HTERT RPE-1 (cell line): ENCODE measurements around the gene TSPOAP1.
"Not testable (repeated sequence)": the region's sequence is repeated elsewhere in the genome, so short reads cannot be mapped to it uniquely, and the experiment has no call there.

Experiments used
- in situ Hi-C: fragments of 300-500 bp; cut with MboI; formaldehyde crosslinking; loops from 4 replicates; pipeline ENCODE4 v1.14.3; 2020; ENCODE audit warnings: low sequenced_read_pairs

The TSPOAP1 gene

DNA sequence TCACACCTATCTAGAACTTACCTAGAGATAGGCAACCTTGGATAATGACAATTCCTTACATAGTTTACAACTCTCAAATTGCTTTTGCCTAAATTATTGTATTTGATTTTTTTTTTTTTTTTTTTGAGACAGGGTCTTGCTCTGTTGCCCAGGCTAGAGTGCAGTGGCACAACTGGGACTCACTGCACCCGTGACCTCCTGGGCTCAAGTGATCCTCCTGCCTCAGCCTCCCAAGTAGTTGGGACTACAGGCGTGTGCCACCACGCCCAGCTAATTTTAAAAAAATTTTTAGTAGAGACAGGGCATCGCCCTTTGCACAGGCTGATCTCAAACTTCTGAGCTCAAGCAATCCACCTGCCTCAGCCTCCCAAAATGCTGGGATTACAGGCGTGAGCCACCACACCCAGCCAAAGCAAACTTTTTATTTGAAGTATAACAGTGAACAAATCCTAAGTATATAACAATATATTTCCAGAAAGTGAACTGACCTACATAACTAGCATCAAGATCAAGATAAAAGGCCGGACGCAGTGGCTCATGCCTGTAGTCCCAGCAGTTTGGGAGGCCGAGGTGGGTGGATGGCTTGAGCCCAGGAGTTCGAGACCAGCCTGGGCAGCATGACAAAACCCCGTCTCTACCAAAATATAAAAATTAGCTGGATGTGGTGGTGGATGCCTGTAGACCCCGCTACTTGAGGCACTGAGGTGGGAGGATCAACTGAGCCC lies 12.7 kb upstream of the TSPOAP1 start:
- in situ Hi-C loops = not testable (repeated sequence)

DNA sequence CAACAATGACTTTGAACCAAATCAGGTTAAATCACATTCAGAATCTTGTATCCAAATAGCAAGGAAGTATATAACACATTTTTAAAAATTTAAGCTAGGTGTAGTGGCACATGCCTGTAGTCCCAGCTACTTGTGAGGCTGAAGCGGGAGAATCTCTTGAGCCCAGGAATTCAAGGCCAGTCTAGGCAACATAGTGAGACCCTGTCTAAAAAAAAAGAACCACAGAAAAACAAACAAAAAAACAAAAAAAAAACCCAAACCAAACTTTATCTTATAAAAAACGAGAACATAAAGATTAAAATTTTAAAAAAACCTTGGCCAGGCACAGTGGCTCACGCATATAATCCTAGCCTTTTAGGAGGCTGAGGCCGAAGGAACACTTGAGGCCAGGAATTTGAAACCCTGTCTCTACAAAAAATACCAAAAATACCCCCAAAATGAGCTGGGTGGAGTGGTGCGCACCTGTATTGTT lies 11.8 kb upstream of the TSPOAP1 start:
- in situ Hi-C loops = no loop called here

DNA sequence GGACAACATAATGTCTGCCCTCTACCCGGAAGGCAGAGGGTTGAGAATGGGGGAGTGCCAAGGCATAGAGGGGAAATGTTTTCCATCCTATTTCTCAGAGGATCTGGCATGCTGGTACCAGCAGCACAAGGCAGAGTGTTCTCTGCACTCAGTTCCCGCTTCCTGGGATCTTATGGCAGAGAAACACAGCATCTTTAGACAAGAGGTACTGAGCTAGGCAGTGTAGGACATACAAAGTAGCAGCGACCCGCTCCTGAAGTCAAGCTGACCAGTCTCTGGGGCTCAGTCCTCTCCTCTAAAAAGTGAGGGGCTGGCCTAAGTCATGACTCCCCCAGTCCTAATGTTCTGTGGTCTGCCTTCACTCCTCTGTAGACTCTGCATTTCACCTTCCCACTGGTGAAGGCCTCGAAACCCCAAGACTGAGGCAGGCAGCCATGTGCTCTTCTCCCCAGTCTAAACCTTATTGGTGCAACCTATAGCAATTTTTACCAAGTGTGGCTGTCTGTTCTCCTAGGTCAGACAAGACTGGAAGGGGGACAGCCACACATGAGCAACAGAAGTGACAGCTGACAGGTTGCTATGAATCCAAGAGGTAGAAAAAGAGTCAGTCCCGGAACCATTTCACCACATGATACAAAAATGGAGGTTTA lies 11.3 kb upstream of the TSPOAP1 start:
- in situ Hi-C loops = no loop called here

DNA sequence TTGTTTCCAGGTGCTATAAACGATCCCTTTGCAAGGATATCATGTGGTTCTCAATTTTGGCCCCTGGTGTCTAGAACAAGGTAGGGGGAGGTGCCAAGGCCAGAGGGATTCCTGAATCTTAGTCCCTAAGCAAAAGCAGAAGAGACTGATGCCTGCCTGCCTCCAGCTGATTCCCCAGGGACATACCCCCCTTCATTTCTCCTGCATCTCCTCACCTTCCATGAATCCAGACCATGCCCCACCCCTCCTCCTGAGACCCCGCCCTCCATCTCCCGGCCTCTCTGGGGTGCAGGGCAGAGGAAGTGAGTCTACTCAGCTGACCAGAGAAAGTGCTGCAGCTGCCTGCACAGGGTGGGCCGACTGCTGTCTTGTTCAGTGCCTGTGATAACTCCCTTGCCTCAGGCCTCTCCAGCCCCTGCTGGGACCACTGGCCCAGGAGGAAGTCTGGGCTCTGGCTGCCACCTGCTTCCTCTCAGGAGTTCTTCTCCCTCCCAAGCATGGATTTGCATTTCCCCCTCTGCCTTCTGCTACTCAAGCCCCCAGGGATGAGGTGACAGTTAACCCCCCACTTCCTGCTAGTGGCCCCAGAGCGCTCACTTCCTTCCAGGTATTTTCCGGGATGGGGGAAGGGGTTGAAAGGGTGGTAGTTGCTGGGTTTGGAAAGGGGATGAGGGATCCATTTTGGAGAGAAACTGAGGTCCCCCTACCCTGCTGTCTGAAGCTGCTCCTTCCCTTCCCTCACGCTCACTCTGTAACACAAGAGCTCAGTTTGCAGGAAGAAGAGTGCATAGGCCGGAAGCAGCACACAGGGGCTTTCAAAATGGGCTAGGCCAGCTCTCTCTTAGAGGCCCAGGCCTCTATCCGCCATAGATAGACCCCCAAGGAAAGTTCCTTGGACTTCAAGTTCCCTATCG lies 10.5 kb upstream of the TSPOAP1 start:
- in situ Hi-C loops = no loop called here

DNA sequence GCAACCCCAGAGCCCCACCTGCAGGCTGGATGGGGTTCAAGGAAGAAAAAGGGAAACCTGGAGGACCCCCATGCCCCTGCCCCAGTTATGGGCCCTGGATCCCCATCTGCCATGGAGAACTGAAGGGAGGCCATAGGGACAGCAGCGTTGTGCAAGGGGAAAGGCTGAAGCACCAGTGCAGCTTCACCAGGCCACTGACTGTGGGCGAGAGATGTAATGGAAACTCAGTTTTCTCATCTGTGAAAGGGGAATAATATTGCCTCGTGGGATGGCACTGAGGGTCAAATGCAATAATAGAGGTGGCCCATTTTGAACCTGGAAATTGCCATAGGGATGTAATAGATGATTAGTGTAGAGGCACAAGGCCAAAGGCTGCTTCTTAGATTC lies 9.9 kb upstream of the TSPOAP1 start:
- in situ Hi-C loops = no loop called here

DNA sequence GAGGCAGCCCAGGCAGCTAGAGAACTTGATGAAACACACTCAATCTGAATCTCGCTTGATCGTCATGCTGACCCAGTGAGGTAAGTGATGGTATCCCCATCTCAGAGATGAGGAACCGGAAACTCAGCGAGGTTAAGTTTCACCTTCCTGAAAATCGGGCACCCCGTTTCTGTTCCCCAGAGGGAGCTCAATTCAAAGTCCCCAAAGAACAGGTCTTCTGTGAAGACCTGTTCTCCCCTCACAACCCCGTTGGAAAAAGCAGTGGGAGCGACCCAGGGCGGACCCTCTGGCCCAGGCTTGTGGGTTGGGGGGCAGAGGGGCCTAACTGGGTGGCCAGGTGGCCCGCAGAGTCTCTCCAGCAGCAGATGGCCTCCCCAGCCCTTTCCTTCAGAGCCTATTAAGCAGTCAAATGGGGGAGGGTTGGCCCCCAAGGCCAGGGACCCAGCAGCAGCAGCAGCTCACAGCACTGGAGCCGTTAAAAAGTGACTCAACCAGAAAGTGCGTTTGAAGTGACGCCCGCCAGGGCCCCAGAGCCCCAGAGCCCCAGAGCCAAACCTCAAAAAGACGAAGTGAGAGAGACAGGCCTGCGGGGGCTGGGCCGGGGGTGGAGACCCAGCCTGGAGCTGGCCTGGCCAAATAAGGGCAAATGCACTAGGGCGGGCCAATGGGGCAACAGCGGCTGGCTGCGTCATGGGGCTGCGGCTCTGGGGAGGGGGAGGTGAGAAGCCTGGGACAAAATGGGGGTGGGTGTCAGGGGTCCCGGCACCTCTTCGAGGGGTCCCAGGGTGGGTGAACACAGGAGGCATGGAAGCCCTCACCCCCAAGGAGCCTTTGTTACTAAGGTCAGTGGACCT lies 9.2 kb upstream of the TSPOAP1 start:
- in situ Hi-C loops = no loop called here

DNA sequence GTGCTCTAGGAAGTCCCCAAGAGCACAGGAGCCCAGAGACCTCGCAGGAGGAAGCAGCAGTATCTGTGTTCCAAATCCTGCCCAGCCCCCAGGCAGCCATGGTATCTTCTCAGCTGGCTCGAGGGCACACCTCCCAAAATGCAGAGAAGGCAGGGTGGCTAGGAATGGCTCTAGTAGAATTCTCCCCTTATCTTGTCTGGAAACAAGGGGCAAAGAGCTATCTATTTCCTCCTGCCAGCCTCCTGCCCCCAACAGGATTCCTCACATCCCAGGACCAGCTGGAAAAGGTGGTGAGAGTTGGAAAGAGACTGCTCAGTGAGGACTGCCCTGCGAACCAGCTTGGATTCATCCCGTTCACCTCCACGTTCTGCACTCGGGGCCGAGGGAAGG lies 8.6 kb upstream of the TSPOAP1 start:
- in situ Hi-C loops = no loop called here

DNA sequence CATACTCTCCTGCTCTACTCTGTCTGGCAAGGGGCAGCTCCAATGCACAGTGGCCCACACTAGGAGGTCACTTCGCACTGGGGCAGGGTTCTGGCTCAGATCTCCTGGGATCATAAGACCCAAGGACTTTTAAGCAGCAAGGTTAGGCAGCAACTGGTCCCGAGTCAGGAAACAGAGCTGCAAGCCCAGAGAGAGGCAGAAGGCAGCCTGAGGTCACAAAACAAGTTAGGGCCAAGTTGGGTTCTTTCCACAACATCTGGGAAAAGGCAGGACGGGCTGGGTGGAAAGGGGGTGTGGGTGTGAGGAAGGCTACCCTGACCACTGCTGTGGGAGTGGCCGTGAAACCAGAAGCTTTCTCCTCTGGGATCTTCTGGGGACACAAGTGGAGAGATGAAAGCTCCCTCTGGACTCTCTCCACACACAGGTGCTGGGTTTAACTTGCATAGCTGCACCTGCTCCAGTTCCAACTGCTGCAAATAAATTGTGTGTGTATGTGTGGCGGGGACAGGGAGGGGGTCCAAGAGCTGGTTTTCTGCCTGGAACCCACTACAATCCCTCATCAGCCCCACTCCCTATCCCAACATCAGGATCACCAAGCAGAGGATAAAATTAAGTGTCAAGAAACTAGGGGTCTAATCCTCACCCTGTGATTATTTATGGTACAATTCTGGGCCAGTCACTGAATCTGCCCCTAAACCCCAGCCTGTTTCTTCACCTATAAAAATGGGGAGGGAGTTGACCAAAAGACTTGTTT lies 8.0 kb upstream of the TSPOAP1 start:
- in situ Hi-C loops = no loop called here

DNA sequence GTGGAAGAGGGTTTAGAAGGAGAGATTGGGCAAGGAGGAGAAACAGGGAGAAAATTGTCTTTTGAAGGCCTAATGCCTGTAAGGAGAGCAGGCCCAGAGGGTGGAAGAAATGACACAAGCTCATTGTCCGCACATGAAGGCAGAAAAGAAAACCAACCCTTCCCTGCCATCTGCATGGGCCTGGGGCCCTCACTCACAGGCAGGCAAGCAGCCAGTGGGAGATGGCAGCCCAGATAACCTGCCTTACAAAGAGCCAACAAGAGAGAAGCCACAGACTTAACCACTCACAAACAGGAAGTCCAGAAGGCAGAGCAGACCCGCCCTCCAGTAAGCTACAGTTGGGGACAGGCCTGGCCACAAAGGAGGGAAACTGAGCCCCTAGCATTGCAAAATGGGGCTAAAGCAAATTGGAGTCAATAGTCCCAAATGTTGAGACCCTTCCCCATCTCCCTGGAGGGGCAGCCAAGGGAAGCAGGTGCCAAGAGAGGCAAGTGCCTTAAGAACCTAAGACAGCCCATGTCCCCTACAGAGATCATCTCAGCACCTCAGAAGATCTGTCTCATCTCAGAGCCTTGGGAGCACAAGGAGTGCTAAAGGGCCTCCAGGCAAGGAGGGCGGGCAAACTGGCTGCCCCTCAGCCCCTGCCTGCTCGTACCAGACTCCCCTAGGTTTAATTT lies 7.3 kb upstream of the TSPOAP1 start:
- in situ Hi-C loops = no loop called here

DNA sequence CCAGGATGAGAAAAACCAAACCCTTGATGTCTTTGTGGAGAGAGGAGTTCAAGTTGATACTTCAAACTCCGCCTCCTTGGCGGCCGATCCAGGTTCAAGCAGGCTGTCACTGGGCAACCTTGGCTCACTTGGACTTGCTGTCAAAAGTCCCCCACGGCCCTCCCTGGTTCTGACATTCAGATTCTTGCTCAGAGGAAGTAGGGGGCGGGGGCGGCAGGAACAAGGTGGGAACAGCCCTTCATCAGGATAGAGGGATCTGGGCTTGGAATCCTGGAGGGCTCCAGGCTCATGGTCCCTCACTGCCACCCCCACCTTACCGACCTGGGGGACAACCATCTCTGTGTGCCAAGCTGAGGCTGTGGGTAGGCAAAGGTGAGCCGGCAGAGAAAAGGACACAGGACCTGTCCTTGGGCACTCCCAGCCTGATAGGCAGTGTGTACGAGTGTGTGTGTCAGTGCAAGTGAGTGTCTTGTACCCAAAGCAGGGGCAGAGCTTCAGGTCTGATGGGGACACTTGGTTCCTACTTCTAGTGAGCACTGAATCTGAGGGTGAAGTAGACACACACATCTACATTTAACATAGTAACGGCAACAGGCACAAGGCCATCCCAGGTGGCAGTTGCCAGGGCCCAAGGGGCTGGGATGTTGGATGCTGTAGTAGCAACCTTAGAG lies 6.6 kb upstream of the TSPOAP1 start:
- in situ Hi-C loops = no loop called here

DNA sequence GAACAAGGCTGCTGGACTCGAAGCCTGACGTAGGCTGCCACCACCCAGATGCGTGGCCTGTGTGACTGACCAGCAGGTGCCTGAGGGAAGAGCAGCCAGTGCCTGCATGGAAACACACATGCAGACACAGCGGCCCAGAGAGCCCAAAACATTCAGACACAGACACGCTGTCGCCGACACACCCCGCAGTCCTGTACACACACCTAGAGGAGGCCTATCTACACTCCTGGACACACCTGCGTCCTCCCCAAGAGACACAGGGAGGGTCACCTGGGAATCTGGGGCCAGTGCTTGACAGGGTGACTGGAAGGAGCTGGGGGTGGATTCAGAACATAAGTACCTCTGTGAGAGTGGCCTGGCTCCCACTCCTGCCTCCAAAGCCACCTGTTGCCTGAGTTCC lies 6.1 kb upstream of the TSPOAP1 start:
- in situ Hi-C loops = no loop called here

DNA sequence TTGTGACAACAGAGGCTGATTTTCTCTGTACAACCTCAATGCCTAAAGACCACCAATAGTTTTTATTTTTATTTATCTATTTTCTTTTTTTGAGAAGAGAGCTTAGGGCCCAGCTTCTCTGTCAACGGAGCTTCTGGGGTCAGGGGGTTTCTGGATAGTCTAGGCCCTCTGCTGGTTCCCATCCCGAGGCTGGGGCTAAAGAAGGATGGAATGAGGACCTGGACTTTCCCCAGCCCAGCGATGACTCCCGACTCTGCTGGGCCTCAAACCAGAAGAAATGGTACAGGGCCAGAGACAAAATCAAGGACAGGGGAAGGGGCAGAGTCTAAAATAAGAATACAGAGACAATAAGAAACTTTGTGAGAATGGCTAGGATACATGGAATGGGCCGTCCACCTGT lies 5.7 kb upstream of the TSPOAP1 start:
- in situ Hi-C loops = no loop called here

DNA sequence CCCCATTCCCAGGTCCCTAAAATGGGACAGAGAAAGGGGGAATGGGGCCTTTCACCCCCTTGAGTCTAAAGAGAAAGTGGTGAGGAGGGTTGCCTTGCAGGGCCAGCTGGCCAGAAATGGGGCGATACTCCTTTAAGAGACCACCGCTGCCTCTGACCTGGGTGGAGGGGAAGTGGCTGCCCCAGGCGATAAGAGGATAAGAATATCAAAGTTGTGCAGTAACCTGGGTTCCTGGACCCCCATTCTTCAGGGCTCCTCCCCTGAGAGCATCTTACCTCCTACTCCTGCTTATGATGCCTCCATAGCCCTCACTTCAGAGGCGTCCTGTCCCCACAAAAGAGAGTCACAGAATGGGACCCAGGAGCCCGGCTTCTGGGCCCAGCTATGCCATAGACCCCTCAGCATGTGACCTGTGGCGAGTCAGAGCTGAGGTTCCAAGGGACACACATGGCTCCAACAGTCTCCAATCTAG lies 5.2 kb upstream of the TSPOAP1 start:
- in situ Hi-C loops = no loop called here

DNA sequence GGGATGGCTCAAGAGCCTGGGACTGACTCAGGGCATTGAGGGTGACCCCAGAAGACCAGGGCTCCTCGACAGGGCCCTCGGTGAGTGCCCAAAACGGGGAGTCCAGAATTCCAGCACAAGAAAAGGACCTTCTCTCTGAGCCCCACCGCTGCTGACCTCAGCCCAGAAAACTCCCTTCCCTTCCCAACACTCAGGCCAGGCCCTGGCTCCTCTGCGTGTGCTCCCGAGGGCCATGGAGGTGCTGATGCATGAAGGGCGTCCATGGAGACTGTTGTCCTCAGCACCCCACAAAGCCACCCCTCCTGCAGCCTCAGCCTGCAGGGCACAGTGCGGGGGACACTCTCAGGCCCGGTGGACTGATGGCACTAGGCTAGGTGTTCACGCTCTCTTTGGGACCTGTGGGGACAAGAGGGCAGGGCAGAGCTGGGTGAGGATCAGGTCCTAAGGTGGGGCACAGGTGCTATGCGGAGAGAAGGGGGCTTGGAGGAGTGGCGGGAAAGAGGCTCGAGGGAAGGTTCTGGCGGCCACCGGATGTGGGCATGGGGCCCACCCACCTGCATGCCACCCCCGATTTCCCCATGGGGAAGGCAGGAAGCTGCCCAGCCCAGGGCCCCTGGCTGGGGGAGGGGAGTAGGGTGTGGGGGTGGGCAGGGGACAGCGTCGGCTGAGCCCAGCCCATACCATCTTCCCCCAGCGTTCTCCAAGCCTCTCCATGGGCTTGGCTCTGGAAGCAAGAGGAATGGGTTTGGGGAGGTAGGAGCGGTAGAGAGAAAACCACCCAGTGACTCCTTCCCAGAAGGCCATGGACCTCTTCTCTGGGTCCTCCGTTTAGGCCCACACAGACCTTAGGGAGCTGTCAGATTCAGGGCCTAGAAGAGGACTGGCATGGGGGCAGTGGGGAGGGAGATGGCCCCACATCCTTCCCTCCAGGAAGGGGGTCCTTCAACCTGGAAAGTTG lies 4.5 kb upstream of the TSPOAP1 start:
- in situ Hi-C loops = no loop called here

DNA sequence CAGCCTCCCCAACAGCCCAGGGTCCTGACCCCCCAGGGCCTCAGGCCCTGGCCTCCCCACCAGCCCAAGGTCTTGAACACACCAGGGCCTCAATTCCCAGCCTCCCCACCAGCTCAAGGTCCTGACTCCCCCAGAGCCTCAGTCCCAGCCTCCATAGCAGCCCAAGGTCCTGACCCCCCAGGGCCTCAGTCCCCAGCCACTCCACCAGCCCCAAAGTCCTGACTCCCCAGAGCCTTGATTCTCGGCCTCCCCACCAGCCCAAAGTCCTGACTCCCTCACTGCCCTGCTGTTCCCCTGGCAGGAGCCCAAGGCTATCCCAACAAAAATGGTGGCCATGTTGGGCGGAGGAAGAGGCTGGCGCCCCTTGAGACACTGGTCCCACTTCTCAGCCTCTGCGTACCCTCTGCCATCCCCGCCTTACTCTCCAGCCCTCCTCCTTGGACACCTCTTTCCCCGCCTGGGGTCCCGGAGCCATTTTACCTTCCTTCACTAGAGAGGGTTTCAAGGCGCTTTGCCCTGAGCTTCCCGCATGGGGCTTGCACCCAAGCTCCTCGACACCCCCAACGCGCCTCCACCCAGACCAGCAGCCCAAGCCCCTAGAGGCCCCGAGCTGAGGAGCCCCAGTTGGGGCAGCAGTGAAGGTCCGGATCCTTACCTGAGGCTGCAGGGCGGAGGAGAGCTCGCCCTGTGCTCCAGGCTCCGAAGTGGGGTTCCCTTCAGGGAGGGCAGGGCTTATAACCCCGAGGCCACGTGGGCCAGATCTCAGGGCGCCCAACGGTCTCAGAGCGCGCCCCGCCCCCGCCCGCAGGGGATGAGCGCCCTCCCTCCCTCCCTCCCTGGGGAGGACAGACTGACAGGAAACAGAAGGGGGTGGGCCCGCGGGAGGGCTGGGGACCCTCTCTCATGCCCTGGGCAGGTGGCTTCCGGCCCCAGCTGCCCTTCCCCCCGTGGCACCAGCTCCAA lies 3.5 kb upstream of the TSPOAP1 start:
- in situ Hi-C loops = no loop called here

DNA sequence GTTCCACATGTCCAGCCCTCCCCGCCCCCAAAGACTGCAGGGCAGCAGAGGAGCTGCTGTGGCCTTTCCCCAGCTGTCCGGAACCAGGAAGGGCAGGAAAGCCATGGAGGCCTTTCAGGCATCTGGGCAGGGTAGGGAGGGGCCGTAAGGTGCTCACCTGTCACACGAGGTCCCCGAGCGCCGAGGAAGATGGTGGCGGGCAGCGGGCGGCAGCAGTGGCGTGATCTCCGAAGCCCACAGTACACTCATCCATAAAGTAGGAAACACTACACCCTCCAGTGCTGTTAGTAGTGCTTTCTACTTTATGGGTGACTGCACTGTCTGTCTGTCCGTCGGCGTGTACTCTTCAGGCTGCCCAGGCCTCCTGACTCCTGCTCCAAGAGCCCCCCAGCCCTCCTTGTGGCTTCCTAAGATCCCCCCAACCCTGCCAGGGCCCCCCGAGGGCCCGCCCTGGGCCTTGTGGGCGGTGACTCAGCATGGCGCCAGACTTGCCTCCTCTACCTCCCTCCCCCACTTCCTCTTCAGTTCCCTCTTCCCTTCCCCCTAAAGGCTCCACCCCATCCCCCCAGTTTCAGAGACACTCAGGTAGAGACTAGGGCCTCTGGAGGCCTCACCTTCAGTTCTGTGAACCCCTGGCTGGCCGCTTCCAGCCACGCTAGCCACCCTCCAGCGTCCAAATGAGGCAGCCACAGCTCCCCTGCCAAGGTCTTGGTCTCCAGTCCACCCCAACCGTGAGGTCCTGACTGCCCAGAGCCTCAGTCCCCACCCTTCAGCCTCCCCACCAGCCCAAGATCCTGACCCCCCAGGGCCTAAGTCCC lies 2.6 kb upstream of the TSPOAP1 start:
- in situ Hi-C loops = no loop called here
